ENCODE measurements around the gene ZNF500.
"Not testable (repeated sequence)": the region's sequence is repeated elsewhere in the genome, so short reads cannot be mapped to it uniquely, and the experiment has no call there.

Gene ZNF500

GRCh38 chr16:4795828-4796572, 29.0 kb upstream of the ZNF500 start:
- no peak for DNase-seq

DNA sequence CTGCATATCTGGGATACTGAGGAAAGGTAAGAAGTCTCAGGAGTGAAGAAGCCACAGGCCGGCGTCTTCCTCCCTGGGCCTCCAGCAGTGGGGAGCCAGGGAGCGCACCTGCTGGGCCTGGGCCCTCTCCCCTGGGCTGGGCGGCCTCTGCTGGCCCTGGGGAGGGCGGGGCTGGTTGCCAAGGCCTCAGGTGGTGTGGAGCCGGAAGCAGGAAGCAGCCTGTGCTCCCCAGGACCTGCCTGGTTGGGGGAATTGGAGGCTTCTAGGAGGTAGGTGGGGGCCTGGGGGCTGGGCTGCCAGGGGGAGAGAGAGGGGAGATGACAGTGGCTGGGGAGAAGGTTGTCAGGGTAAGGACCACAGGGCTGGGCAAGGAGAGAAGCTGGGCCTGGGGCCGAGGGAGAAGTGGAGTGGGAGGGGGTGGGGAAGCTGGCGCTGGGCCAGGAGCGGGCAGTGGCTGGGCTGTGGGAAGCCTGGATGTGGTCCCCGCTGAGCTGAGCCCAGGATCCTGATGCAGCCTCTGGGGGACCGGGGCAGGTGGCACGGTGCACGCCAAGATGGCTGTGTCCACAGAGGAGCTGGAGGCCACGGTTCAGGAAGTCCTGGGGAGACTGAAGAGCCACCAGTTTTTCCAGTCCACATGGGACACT, 28.3 kb upstream of the ZNF500 start, which contains the start of gene SMIM22:
Gene SMIM22 (plus strand): TSS at position 189 of the 647 bp plus-strand sequence. CDS start 366 bp downstream, at position 555.
- no peak for DNase-seq

- DNase-seq: no peak
Measured at GRCh38 chr16:4792951-4793513, 26.1 kb upstream of the ZNF500 start.

GRCh38 chr16:4790871-4791270, 23.9 kb upstream of the ZNF500 start:
- DNase-seq: no peak

DNA sequence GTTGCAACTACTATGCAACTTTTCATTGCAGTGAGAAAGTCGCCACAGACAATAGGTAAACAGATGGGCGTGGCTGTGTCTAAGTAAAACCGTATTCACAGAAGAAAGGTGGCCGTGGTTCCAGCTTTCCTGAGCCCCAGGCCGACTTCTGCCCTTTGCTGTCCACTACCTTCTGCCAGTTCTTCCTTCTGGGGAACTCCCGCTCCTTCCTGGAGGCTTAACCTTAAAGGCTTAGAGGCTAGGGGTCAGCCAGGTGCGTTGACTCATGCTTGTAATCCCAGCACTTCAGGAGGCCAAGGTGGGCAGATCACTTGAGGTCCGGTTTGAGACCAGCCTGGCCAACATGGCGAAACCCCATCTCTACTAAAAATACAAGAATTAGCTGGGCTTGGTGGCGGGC, 23.3 kb upstream of the ZNF500 start:
- DNase-seq: no peak

DNA sequence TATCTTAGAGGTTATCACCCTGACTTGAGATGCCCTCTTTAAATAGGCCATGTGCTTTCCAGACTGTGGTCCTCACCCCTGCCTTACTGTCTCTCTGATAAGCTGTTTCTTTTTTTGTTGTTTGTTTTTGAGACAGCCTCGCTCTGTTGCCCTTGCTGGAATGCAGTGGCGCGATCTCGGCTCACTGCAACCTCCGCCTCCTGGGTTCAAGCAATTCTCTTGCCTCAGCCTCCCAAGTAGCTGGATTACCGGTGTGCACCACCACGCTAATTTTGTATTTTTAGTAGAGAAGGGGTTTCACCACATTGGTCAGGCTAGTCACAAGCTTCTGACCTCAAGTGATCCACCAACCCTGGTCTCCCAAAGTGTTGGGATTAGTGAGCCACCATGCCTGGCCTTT, 21.9 kb upstream of the ZNF500 start:
- DNase-seq: no peak

- no peak for DNase-seq
Measured at GRCh38 chr16:4788489-4788889, 21.5 kb upstream of the ZNF500 start.

- no peak for DNase-seq
Measured at GRCh38 chr16:4787627-4788482, 20.9 kb upstream of the ZNF500 start, which contains the start of gene SEPTIN12. SEPTIN12 (minus strand) TSS chr16:4788345; CDS start chr16:4787645, 700 bp downstream.

DNA sequence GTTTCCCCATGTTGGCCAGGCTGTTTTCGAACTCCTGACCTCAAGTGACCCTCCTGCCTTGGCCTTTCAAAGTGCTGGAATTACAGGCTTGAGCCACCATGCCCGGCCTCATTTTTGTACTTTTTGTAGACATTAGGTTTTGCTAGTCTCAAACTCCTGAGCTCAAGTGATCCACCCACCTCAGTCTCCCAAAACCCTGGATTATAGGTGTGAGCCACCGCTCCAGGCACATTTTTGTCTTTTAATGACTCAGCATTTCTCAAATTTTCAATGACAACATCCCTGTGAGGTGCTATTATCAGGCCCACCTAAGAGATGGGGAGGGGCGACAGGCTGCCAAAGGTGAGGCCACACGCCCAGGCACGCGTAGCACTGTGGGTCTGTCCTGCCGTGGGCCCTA, 20.1 kb upstream of the ZNF500 start:
- DNase-seq: no peak

DNA sequence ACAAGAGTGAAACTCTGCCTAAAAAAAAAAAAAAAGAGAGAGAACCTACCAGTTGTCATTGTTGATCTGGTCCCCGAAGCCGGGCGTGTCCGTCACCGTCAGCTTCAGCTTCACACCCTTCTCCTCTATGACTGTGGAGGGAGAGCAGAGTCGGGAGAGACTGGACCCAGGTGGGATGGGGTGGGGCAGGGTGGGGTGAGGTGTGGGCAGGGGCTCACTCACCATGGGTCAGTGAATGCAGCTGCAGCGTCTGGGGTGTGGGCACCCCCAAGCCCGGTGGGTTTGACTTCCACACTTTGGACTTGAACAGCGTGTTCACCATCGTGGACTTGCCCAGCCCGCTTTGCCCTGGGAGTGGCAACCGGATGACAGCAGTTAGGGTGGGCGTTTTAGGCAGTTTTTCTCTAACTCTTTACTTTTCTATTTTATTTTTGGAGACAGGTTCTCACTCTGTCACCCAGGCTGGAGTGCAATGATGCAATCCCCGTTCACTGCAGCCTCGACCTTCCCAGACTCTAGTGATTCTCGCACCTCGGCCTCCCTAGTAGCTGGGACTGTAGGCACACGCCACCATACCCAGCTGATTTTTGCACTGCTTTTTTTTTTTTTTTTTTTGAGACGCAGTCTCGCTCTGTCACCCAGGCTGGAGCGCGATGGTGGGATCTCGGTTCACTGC, 18.9 kb upstream of the ZNF500 start:
- DNase-seq: no peak

GRCh38 chr16:4784444-4784987, 17.6 kb upstream of the ZNF500 start:
- not testable (repeated sequence) for DNase-seq

GRCh38 chr16:4783951-4784336, 17.0 kb upstream of the ZNF500 start:
- no peak for DNase-seq

GRCh38 chr16:4783251-4783950, 16.4 kb upstream of the ZNF500 start:
- DNase-seq: no peak

DNA sequence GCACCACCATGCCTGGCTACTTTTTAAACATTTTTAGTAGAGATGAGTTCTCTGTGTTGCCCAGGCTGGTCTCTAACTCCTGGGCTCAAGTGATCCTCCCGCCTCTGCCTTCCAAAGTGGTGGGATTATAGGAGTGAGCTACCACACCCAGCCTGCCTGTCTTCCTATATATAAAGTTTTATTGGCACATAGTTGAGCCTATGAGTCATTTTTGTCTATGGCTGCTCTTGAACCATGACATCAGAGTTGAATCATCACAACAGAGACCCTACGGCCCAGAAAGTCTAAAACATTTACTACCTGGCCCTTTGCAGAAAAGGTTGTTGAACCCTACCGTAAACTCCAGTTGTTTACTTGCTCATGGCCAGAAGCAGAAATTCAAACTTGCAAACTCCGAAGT, 13.3 kb upstream of the ZNF500 start:
- no peak for DNase-seq

DNA sequence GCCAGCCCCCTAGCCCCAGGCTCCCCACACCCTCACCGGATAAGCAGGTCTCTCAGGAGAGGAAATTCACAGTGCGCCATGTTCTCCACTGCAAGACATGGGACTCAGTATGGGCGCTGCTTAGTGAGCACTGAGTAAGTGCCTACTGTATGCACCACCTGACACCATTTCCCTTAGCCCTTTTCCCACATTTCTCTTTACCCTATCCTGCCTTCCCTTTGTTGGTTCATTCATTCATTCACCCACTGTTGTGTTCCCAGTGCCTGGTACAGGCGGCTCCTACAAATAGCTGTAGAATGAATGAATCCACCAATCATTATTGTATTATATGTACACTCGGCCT, 11.1 kb upstream of the ZNF500 start:
- DNase-seq: no peak

- no peak for DNase-seq
Measured at GRCh38 chr16:4777339-4778049, 10.5 kb upstream of the ZNF500 start.

DNA sequence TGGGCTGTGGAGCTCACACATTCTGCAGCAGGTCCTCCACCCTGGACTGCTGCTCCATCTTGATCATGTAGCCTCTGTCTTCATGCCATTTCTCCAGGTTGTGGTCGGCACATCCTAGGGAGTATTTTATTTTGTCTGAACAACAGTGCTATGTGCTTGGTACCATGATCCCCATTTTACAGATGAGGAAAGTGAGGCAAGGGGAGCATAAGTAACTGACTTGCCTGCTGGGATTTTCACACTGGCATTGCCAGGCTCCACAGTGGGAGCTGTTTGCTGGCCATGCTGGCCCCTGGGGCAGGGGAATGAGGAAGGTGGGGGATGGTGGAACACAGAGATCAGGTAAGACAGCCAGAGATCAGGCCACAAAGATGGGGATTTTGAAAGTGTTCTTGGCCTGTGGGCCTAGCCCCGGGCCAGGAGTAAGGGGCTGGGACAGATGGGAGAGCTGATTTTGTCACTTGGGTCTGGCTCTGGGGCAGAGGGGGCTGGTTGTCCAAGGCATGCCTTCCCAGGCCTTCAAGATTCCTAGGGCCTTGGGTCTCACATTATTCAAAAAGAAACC, 9.3 kb upstream of the ZNF500 start:
- no peak for DNase-seq

- no peak for DNase-seq
Measured at GRCh38 chr16:4775005-4775404, 8.0 kb upstream of the ZNF500 start.

- no peak for DNase-seq
Measured at GRCh38 chr16:4772351-4772750, 5.4 kb upstream of the ZNF500 start.

GRCh38 chr16:4771646-4772045, 4.7 kb upstream of the ZNF500 start:
- no peak for DNase-seq

- DNase-seq: no peak
Measured at GRCh38 chr16:4769306-4769638, 2.3 kb upstream of the ZNF500 start.
